GM18907 (cell line): ENCODE results near the gene ZMYND8.

ENCODE experiments used
- ATAC-seq: cut with Tn5 transposase; IDR thresholded peaks from one replicate; pipeline ENCODE4 v1.9.1; 2021; ENCODE audit warnings: mild to moderate bottlenecking, moderate library complexity; ENCODE audit not compliant: unreplicated experiment

The ZMYND8 gene

DNA sequence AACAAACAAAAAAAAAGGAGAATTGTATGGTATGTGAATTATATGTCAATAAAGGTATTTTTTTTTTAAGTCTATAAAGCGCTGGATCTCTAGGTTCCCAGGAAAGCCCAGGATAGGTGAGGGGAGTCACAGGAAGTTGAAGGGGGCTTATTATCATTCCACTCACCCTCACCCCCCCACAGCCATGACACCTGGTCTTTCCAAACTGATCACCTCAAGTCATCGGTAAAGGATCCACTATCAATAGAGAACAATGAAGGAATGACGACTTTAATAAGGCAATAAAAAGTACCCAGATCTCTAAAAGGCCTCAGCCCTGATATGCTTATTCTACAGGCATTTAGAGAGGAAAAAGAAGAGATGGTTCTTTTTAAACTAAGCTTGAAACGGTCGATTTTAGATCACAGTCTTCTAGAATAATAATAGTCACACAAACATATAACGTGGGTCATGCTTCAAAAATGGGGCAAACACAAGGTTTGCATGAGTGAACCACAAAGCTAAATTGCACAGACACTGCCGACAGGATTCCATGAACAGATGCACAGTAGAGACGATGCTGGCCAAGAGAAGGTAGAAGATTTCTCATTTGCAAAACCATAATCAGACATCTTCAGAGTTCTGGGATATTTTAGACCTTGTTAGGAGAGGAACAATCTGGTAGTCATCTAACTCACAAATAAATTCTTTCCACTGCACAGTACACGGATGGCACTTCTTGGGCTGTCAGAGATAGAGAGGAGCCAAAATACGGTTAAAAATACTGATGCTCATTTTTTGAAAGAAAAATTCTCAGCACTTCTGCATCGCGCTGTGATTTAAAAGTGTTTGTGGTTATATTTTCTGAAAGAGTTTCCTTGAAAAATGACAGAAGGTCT is 21.0 kb downstream of the ZMYND8 start:
- no peak for ATAC-seq

- no peak for ATAC-seq
Measured at GRCh38 chr20:47334022-47334551, 22.4 kb downstream of the ZMYND8 start.

GRCh38 chr20:47332381-47333206 is 23.9 kb downstream of the ZMYND8 start:
- no peak for ATAC-seq

DNA sequence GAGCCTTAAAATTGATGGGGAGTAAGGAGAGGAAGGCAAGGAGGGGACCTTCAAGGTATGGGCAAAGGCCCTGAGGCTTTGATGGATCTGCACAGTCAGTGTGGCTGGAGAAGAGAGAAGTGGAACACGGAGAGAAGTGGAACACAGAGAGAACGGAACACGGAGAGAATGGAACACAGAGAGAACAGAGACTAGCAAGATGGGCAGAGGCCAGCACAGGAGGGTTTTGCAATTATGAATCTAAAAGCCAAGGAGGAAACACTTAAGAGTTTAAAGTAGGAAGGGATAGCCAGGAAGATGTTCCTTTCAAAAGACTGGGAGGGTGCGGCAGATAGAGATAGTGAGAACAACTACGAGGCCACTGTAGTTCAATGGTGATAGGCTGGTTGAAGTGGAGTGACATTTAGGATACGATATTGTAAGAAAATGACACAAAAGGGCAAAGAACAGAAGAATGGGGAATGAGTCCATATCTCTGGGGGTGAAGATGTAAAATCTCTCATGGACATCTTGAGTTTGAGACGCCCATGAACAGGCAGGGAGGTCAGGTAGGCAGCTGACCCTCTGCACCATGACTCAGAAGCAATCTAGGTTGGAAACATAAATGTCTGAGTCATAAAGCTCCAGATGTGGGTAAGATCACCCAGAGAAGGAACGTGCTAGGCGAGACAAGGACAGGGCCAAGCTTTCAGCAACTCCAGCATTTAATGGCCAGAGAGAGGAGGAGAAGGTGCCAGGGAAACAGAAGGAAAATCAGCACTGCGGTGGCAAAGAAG is 25.4 kb downstream of the ZMYND8 start:
- ATAC-seq: no peak

GRCh38 chr20:47330071-47330470 is 26.4 kb downstream of the ZMYND8 start:
- ATAC-seq: no peak

DNA sequence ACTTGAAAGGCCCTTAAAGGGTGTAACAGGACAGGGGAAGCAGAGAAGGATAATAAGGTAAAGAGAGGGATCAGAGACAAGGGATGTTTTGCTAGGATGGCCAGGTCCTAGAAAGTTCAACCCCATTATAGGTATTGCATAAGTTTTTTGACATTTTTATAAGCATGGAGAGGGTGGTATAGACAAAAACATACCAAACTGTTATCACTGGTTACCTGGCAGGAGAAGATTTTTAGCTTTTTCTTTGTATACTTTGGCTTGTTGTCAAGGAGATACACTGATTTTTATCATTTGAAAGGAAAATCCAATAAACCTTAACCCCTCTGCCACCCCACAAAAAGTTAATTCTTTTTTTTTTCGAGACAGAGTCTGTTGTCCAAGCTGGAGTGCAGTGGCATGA is 28.4 kb downstream of the ZMYND8 start:
- ATAC-seq: no peak

- no peak for ATAC-seq
Measured at GRCh38 chr20:47327711-47328110, 28.8 kb downstream of the ZMYND8 start.

DNA sequence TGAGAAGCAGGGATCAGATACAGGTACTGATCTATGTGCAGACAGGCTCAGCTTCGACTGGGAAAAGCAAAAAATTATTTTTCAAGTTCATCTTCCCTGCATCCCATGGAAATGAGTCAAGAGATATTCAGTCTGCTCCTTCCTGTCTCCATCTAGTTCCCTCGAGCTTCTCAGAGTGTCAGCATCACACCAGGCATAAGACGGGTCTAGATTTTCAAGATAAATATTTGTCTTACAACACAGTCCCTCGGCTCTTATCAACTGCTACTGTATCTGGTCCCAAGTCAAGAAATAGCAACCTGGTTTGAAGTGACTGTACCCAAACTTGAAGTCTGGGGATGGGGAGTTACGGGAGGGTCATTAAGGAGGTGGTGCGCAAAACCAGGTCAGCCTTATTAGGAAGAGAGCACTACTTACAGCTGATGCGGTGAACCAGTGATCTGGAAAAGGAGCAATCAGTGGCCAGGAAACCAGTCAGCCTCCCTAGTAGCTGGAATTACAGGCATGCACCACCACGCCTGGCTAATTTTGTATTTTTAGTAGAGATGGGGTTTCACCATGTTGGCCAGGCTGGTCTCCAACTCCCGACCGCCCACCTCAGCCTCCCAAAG is 29.7 kb downstream of the ZMYND8 start:
- no peak for ATAC-seq

- ATAC-seq: no peak
Measured at GRCh38 chr20:47325242-47325641, 31.3 kb downstream of the ZMYND8 start.

DNA sequence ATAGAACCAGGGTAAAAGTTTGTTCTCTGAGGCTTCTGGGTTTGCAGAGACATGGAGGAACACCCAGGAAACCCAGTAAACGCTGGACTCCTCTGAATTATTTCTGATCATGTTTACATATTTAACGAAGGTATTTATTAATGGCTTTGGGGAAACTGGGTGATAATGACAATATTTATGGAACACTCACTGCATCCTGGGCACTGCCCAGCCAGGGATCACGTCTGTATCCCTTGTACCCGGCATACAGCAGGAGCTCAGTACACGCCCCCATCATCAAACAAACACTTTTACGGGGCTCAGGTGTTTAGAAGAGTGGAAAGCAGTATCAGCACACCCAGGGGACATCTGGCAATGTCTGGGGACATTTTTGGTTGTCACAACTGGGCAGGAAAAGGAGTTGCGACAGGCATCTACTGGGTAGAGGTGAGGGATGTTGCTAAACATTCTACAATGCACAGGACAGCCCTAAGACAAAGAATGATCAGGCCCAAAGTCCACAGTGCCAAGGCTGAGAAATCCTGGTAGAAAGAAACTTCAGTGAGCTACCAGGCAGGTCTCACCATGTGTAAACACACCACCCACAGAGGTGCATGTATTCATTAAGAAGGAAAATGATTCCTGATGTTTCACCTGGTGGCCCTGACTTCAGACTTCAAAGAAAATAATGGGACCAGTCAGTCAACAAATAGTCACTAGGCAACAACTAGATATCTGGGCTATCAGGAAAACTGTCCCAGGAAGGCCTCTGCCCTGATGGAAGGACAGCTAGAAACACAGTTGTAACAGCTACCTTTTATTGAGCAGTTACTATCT is 35.3 kb downstream of the ZMYND8 start:
- no peak for ATAC-seq

GRCh38 chr20:47319517-47320252 is 36.8 kb downstream of the ZMYND8 start:
- no peak for ATAC-seq

- ATAC-seq: no peak
Measured at GRCh38 chr20:47318586-47319516, 37.6 kb downstream of the ZMYND8 start.

DNA sequence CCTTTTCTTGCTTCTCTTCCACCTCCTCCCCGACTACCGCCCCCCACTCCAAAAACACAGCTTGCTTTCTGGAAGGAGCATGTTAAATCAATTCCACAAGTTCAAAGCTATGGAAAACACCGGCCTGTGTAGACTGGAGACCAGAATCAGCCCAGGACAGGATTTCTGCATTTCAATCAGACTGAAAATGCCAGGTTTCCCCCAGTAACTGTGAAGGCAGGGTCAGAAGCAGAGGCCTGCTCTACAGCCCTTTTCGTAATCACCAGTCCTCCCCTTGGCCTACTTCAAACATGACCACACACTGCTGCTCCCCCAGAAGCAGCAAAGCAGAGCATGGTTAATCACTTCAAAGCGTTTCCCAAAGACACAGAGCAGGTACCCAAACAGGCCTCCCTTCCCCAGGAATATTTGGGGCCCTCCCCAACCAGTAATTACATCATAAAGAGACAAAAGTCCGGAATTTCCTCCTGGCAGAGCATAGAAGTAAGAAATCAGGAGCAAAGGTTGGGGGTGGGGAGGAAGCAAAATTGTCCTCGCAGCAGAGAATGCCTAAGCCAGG is 38.4 kb downstream of the ZMYND8 start:
- no peak for ATAC-seq

GRCh38 chr20:47317127-47317895 is 39.2 kb downstream of the ZMYND8 start:
- no peak for ATAC-seq

DNA sequence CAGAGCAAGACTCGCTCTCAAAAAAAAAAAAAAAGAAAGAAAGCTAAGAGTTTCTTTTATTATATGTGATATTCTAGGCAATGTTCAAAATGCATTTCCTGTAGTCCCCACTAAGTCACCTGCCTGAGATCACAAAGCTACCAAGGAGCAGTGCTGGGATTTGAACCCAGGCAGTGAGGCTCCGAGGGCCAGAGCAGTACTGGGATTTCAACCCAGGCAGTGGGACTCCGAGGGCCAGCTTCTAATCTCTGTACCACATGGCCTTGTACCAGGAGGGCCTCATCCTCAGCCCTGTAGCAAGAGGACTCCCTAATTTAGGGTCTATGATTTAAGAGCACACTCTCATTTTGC is 39.7 kb downstream of the ZMYND8 start:
- ATAC-seq: no peak

- ATAC-seq: no peak
Measured at GRCh38 chr20:47315339-47316056, 41.0 kb downstream of the ZMYND8 start.
